Vagina (tissue), 2 donors: ENCODE measurements around the gene ENOX1. TPM values are rescaled to one million over a fixed set of nuclear protein-coding genes. Genes with fewer than 3 reads are reported as not detected.

ENCODE experiments used
- DNase-seq, 2 donors: peaks; one replicate each; pipeline ENCODE4 v3.0.0-alpha.2; 2017; ENCODE audit errors: extremely low spot score in 2 of 2
- H3K27ac ChIP-seq: fragments of 200-600 bp; sonication (generic); one replicate; pipeline ENCODE4 v1.5.1; 2019
- H3K27me3 ChIP-seq: fragments of 200-600 bp; sonication (generic); one replicate; pipeline ENCODE4 v1.5.1; 2019
- H3K36me3 ChIP-seq, 2 donors: fragments of 200-600 bp; sonication (generic); one replicate each; pipeline ENCODE4 v1.5.1; 2017 to 2019
- H3K4me1 ChIP-seq: fragments of 200-600 bp; sonication (generic); one replicate; pipeline ENCODE4 v1.5.1; 2019
- H3K4me3 ChIP-seq, 2 donors: fragments of 200-600 bp; sonication (generic); 1 replicate in 1 of 2; 2 replicates in 1 of 2; pipeline ENCODE4 v1.5.1; 2016 to 2019
- H3K9me3 ChIP-seq: fragments of 200-600 bp; sonication (generic); one replicate; pipeline ENCODE4 v1.5.1; 2019
- CTCF ChIP-seq, 3 experiments: fragments of 450-650 bp in 2 of 3; fragments of 200-600 bp in 1 of 3; sonication (generic) in 1 of 3; IDR thresholded peaks; one replicate each; pipeline ENCODE4 v1.5.1; 2017 to 2019; ENCODE audit warnings: antibody characterized with exemption in 3 of 3, mild to moderate bottlenecking in 2 of 3, moderate library complexity in 2 of 3
- POLR2A ChIP-seq, 2 donors: fragments of 450-650 bp; IDR thresholded peaks; one replicate each; pipeline ENCODE4 v1.6.1; 2017; ENCODE audit warnings: antibody characterized with exemption in 2 of 2, mild to moderate bottlenecking in 2 of 2, moderate library complexity in 2 of 2
- POLR2AphosphoS5 ChIP-seq, 2 donors: sonication (generic); formaldehyde crosslinking; IDR thresholded peaks; one replicate each; pipeline ENCODE4 v1.9.0; 2017; ENCODE audit warnings: antibody characterized with exemption in 2 of 2, mild to moderate bottlenecking in 2 of 2, low read depth in 1 of 2; ENCODE audit not compliant: insufficient read depth in 1 of 2
- intact Hi-C: fragments of 100-400 bp; cut with DNase I; formaldehyde crosslinking; loops from one replicate; pipeline ENCODE4 v1.15.1; 2023
- total RNA-seq: library from RNA; depleted of rRNA; stranded (reverse); fragments of >200 nt; gene quantifications from one replicate; pipeline ENCODE4 v1.2.3, GENCODE V29; 2016

The ENOX1 gene
- total RNA-seq, 1 donor from 2014 or later = 2.7 TPM

GRCh38 chr13:43567608-43568007 is 219.2 kb downstream of the ENOX1 start:
- Histone ChIP-seq H3K4me1 (peaks cover 30% of the 10 kb centered on the region), H3K4me3 (no peak overlapping the region), H3K9me3 (no peaks in the 10 kb centered on the region), H3K27me3 (no peaks in the 10 kb centered on the region), H3K27ac (peak overlapping the region; percentile 17), H3K36me3 (no peaks in the 10 kb centered on the region)
- intact Hi-C loops = no loop called here
- DNase-seq = no peak
- no peak for TF ChIP-seq CTCF (IDR thresholded peaks at IDR 0.05)
- no peak for TF ChIP-seq POLR2AphosphoS5 (IDR thresholded peaks at IDR 0.05; ENCODE audit: insufficient read depth in 1 of 2, low read depth in 1 of 2)
- TF ChIP-seq POLR2A (IDR thresholded peaks at IDR 0.05) = no peak

DNA sequence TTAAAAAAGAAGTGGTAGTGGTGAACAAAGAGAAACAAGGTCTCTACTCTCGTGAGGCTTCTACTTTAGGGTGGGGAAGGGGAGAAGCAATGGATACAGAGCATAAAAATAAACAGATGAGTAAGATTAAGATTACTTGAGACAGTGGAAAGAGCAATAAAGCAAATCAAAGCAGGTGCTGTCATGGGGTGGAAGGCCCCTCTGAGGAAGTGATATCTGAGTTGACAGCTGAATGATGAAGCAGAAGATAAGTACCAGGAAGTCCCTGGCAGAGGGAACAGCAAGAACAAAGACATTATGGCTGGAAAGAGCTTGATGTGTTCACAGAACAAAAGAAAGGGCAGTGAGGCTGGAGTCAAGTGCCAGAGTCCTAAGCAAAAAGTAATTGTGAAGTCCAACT is 221.8 kb downstream of the ENOX1 start:
- TF ChIP-seq CTCF (IDR thresholded peaks at IDR 0.05) (no peak), POLR2AphosphoS5 (IDR thresholded peaks at IDR 0.05; ENCODE audit: insufficient read depth in 1 of 2, low read depth in 1 of 2) (no peak), POLR2A (IDR thresholded peaks at IDR 0.05) (no peak)
- Histone ChIP-seq H3K27ac (peak overlapping the region; percentile 18), H3K36me3 (no peaks in the 10 kb centered on the region), H3K4me1 (peaks cover 29% of the 10 kb centered on the region), H3K27me3 (no peaks in the 10 kb centered on the region), H3K4me3 (no peak overlapping the region), H3K9me3 (no peaks in the 10 kb centered on the region)
- no peak for DNase-seq
- intact Hi-C loops = no loop called here

DNA sequence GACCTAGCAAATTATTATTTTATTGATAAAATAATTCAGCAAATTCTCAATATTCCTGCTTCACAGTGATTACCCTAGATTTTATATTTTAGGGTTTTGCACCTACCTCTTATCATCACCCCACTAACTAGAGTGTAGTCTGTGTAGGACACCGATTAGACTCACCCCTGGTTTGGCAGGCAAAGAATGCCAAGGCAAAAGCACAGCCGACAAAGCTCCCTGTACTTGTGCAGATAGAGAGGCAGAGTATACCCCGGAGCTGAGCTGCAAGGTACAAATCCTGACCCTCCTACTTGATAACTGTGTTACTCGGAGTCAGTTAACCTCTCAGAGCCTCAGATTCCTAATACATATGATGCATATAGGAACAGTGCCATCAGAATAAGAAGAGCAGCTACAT is 225.7 kb downstream of the ENOX1 start:
- DNase-seq = no peak
- H3K36me3 ChIP-seq = no peaks in the 10 kb centered on the region
- H3K4me3 ChIP-seq = no peak overlapping the region
- H3K9me3 ChIP-seq = no peaks in the 10 kb centered on the region
- no peak overlapping the region for H3K27ac ChIP-seq
- TF ChIP-seq POLR2AphosphoS5 (IDR thresholded peaks at IDR 0.05; ENCODE audit: insufficient read depth in 1 of 2, low read depth in 1 of 2) (no peak), CTCF (IDR thresholded peaks at IDR 0.05) (no peak), POLR2A (IDR thresholded peaks at IDR 0.05) (no peak)
- H3K4me1 ChIP-seq = peaks cover 13% of the 10 kb centered on the region
- H3K27me3 ChIP-seq = no peaks in the 10 kb centered on the region
- intact Hi-C loops = no loop called here

GRCh38 chr13:43558939-43559338 is 227.8 kb downstream of the ENOX1 start:
- H3K4me1 ChIP-seq = no peaks in the 10 kb centered on the region
- H3K27me3 ChIP-seq = no peaks in the 10 kb centered on the region
- no peaks in the 10 kb centered on the region for H3K36me3 ChIP-seq
- TF ChIP-seq CTCF (IDR thresholded peaks at IDR 0.05) (no peak), POLR2A (IDR thresholded peaks at IDR 0.05) (no peak), POLR2AphosphoS5 (IDR thresholded peaks at IDR 0.05; ENCODE audit: insufficient read depth in 1 of 2, low read depth in 1 of 2) (no peak)
- no peak overlapping the region for H3K27ac ChIP-seq
- no peak for DNase-seq
- H3K4me3 ChIP-seq = no peak overlapping the region
- H3K9me3 ChIP-seq = no peaks in the 10 kb centered on the region
- intact Hi-C loops = no loop called here

GRCh38 chr13:43558326-43558725 is 228.4 kb downstream of the ENOX1 start:
- Histone ChIP-seq H3K4me1 (no peaks in the 10 kb centered on the region), H3K9me3 (no peaks in the 10 kb centered on the region), H3K36me3 (no peaks in the 10 kb centered on the region), H3K27me3 (no peaks in the 10 kb centered on the region), H3K4me3 (no peak overlapping the region), H3K27ac (no peak overlapping the region)
- no peak for DNase-seq
- intact Hi-C loops = no loop called here
- TF ChIP-seq POLR2A (IDR thresholded peaks at IDR 0.05) (no peak), CTCF (IDR thresholded peaks at IDR 0.05) (no peak), POLR2AphosphoS5 (IDR thresholded peaks at IDR 0.05; ENCODE audit: insufficient read depth in 1 of 2, low read depth in 1 of 2) (no peak)
